Peyer's patch (tissue), 4 donors: ENCODE data around the gene CDH2. TPM values are rescaled to one million over a fixed set of nuclear protein-coding genes. Genes with fewer than 3 reads are reported as not detected.

ENCODE experiments used
- DNase-seq, 3 donors: peaks; one replicate each; pipeline ENCODE4 v3.0.0-alpha.2; 2017 to 2019
- H3K27ac ChIP-seq, 4 donors: fragments of 200-600 bp; sonication (generic); one replicate each; pipeline ENCODE4 v1.5.1; 2016 to 2019
- H3K27me3 ChIP-seq, 2 donors: fragments of 200-600 bp; sonication (generic); one replicate each; pipeline ENCODE4 v1.5.1; 2019
- H3K36me3 ChIP-seq, 3 donors: fragments of 200-600 bp; sonication (generic); one replicate each; pipeline ENCODE4 v1.5.1; 2016 to 2019
- H3K4me1 ChIP-seq, 4 donors: fragments of 200-600 bp; sonication (generic); one replicate each; pipeline ENCODE4 v1.5.1; 2016 to 2019
- H3K4me3 ChIP-seq, 4 donors: fragments of 200-600 bp; sonication (generic); 1 replicate in 3 of 4; 2 replicates in 1 of 4; pipeline ENCODE4 v1.5.1; 2016 to 2019; ENCODE audit warnings: mild to moderate bottlenecking in 1 of 4
- H3K9me3 ChIP-seq, 4 donors: fragments of 200-600 bp; sonication (generic); one replicate each; pipeline ENCODE4 v1.5.1; 2016 to 2019; ENCODE audit warnings: mild to moderate bottlenecking in 1 of 4
- CTCF ChIP-seq, 6 experiments: fragments of 450-650 bp in 4 of 6; fragments of 200-600 bp in 2 of 6; sonication (generic) in 1 of 6; IDR thresholded peaks; one replicate each; pipeline ENCODE4 v1.5.1; 2017 to 2019; ENCODE audit warnings: antibody characterized with exemption in 6 of 6, mild to moderate bottlenecking in 3 of 6, moderate library complexity in 1 of 6
- POLR2A ChIP-seq, 2 donors: fragments of 450-650 bp; IDR thresholded peaks; one replicate each; pipeline ENCODE4 v1.5.1; 2017; ENCODE audit warnings: antibody characterized with exemption in 2 of 2, mild to moderate bottlenecking in 2 of 2, moderate library complexity in 2 of 2
- total RNA-seq, 4 donors: library from RNA; depleted of rRNA; stranded (reverse); fragments of >200 nt; gene quantifications; one replicate each; pipeline ENCODE4 v1.1.0, GENCODE V29; 2016

CDH2 gene
- total RNA-seq, 4 donors from 2014 or later = 0.66 to 1.3 TPM; not detected in 2

- Histone ChIP-seq H3K36me3 (no peaks in the 10 kb centered on the region), H3K27me3 (no peaks in the 10 kb centered on the region), H3K4me3 (no peak overlapping the region), H3K9me3 (no peaks in the 10 kb centered on the region), H3K27ac (no peak overlapping the region), H3K4me1 (no peaks in the 10 kb centered on the region)
- TF ChIP-seq POLR2A (IDR thresholded peaks at IDR 0.05) = no peak
- no peak for TF ChIP-seq CTCF (IDR thresholded peaks at IDR 0.05)
- DNase-seq = no peak
These were observed 161.3 kb downstream of the CDH2 start for GRCh38 chr18:28015671-28016070.

GRCh38 chr18:28013066-28013465 lies 163.9 kb downstream of the CDH2 start:
- Histone ChIP-seq H3K4me1 (no peaks in the 10 kb centered on the region), H3K4me3 (no peak overlapping the region), H3K27ac (no peak overlapping the region), H3K9me3 (no peaks in the 10 kb centered on the region), H3K27me3 (no peaks in the 10 kb centered on the region), H3K36me3 (no peaks in the 10 kb centered on the region)
- DNase-seq = no peak
- TF ChIP-seq CTCF (IDR thresholded peaks at IDR 0.05) (no peak), POLR2A (IDR thresholded peaks at IDR 0.05) (no peak)

GRCh38 chr18:28012336-28012735 lies 164.6 kb downstream of the CDH2 start:
- no peak for DNase-seq
- no peaks in the 10 kb centered on the region for H3K36me3 ChIP-seq
- no peak overlapping the region for H3K27ac ChIP-seq
- TF ChIP-seq CTCF (IDR thresholded peaks at IDR 0.05) = no peak
- no peak for TF ChIP-seq POLR2A (IDR thresholded peaks at IDR 0.05)
- no peak overlapping the region for H3K4me3 ChIP-seq
- H3K27me3 ChIP-seq = no peaks in the 10 kb centered on the region
- no peaks in the 10 kb centered on the region for H3K9me3 ChIP-seq
- H3K4me1 ChIP-seq = no peaks in the 10 kb centered on the region

- Histone ChIP-seq H3K4me3 (no peak overlapping the region), H3K4me1 (no peaks in the 10 kb centered on the region), H3K9me3 (no peaks in the 10 kb centered on the region), H3K36me3 (no peaks in the 10 kb centered on the region), H3K27ac (no peak overlapping the region), H3K27me3 (no peaks in the 10 kb centered on the region)
- TF ChIP-seq POLR2A (IDR thresholded peaks at IDR 0.05) (no peak), CTCF (IDR thresholded peaks at IDR 0.05) (no peak)
- DNase-seq = no peak
These were observed 167.3 kb downstream of the CDH2 start for GRCh38 chr18:28009589-28009988.

- no peaks in the 10 kb centered on the region for H3K9me3 ChIP-seq
- H3K36me3 ChIP-seq = no peaks in the 10 kb centered on the region
- DNase-seq = no peak
- no peak overlapping the region for H3K27ac ChIP-seq
- no peak overlapping the region for H3K4me3 ChIP-seq
- no peaks in the 10 kb centered on the region for H3K4me1 ChIP-seq
- no peak for TF ChIP-seq CTCF (IDR thresholded peaks at IDR 0.05)
- no peak for TF ChIP-seq POLR2A (IDR thresholded peaks at IDR 0.05)
- no peaks in the 10 kb centered on the region for H3K27me3 ChIP-seq
These were observed 169.1 kb downstream of the CDH2 start for GRCh38 chr18:28007841-28008240.

GRCh38 chr18:28005164-28005563 lies 171.8 kb downstream of the CDH2 start:
- DNase-seq = no peak
- TF ChIP-seq CTCF (IDR thresholded peaks at IDR 0.05) = no peak
- no peak for TF ChIP-seq POLR2A (IDR thresholded peaks at IDR 0.05)
- no peaks in the 10 kb centered on the region for H3K27me3 ChIP-seq
- H3K4me3 ChIP-seq = no peak overlapping the region
- no peaks in the 10 kb centered on the region for H3K4me1 ChIP-seq
- H3K9me3 ChIP-seq = no peaks in the 10 kb centered on the region
- H3K36me3 ChIP-seq = no peaks in the 10 kb centered on the region
- no peak overlapping the region for H3K27ac ChIP-seq
